Measurements from ENCODE around the gene THBS2.

- TF ChIP-seq ZFX (IDR thresholded peaks at IDR 0.05) (no peak), POLR2AphosphoS5 (IDR thresholded peaks at IDR 0.05; ENCODE audit: low read depth, low read length) (no peak), ZNF274 (IDR thresholded peaks at IDR 0.05; ENCODE audit: low read depth, low read length) (no peak), CTCF (IDR thresholded peaks at IDR 0.05 in 2 of 3, conservative IDR thresholded peaks at IDR 0.05 in 1 of 3; ENCODE audit: borderline replicate concordance in 1 of 3, insufficient read depth in 1 of 3, low read depth in 2 of 3, low read length in 2 of 3) (no peak), YY1 (IDR thresholded peaks at IDR 0.05; ENCODE audit: extremely low read depth, insufficient replicate concordance, low read depth, low read length) (no peak), REST (IDR thresholded peaks at IDR 0.05; ENCODE audit: low read depth) (no peak)
These were observed 80.7 kb downstream of the THBS2 start for GRCh38 chr6:169172946-169173345.

All from HCT116 (cell line).